Prostate gland (tissue), 2 donors: ENCODE measurements around the gene PIGM.

Experiments used
- CTCF ChIP-seq, 4 experiments: fragments of 200-600 bp in 2 of 4; fragments of 450-650 bp in 2 of 4; sonication (generic) in 2 of 4; IDR thresholded peaks; 1 replicate in 3 of 4; 2 replicates in 1 of 4; pipeline ENCODE4 v1.5.1; 2016 to 2019; ENCODE audit warnings: antibody characterized with exemption in 4 of 4, mild to moderate bottlenecking in 2 of 4, moderate library complexity in 2 of 4
- POLR2A ChIP-seq: fragments of 450-650 bp; IDR thresholded peaks from one replicate; pipeline ENCODE4 v1.6.1; 2016; ENCODE audit warnings: antibody characterized with exemption, mild to moderate bottlenecking

GRCh38 chr1:160022330-160023310, 9.2 kb downstream of the PIGM start:
- TF ChIP-seq CTCF (IDR thresholded peaks at IDR 0.05) (no peak), POLR2A (no peak)
